ENCODE data around the gene HK1.

GRCh38 chr10:69254877-69255276 is 23.4 kb upstream of the HK1 start:
- TF ChIP-seq CTCF (conservative IDR thresholded peaks at IDR 0.05): no peak
- no peak for TF ChIP-seq EZH2 (IDR thresholded peaks at IDR 0.05; ENCODE audit: low read depth)
